ENCODE data around the gene HSPD1. TPM values are rescaled to one million over a fixed set of nuclear protein-coding genes. Genes with fewer than 3 reads are reported as not detected.

HSPD1 gene
- polyA plus RNA-seq, 6 donors from 2014 or later = 58.5 to 93.4 (median 78.7) TPM

DNA sequence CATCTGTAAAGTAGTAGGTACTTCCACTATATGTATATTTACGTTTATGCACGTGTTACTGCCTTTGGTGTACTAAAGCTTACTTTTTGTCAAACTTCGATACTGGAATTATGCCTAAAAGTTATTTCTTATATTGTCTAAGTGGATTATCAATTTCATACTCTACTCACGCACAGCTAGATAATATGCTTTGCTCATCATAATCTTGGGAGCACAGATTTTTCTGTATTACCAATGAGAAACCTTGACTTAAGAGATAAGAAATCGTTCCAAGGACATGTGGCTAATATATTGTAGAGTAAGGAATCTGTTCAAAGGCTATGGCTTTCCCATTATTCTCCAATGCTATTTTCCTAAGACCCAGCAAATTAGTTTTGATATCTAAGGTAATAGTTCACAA, 7.0 kb upstream of the HSPD1 start:
- Mint-ChIP-seq H3K4me3 (no peak overlapping the region), H3K27me3 (no peaks in the 10 kb centered on the region), H3K9me3 (no peaks in the 10 kb centered on the region), H3K4me1 (peaks cover 8 to 13% (median 10%) of the 10 kb centered on the region in 3 donors), H3K27ac (no peak overlapping the region), H3K36me3 (peaks cover 0 to 3% of the 10 kb centered on the region in 2 donors)
- ATAC-seq (ENCODE audit: low read depth in 2 of 2) = no peak
- DNase-seq = no peak

- DNase-seq = no peak
- Mint-ChIP-seq H3K36me3 (peaks cover 0 to 3% of the 10 kb centered on the region in 2 donors), H3K27ac (peak overlapping the region in 2 of 6 donors; percentile 59 to 71), H3K27me3 (no peaks in the 10 kb centered on the region), H3K9me3 (no peaks in the 10 kb centered on the region), H3K4me1 (peaks cover 13 to 23% (median 22%) of the 10 kb centered on the region in 3 donors), H3K4me3 (peak overlapping the region in 1 of 8 donors; percentile 38)
- ATAC-seq (ENCODE audit: low read depth in 2 of 2) = no peak
Measured at GRCh38 chr2:197504512-197504911, 4.9 kb upstream of the HSPD1 start.

DNA sequence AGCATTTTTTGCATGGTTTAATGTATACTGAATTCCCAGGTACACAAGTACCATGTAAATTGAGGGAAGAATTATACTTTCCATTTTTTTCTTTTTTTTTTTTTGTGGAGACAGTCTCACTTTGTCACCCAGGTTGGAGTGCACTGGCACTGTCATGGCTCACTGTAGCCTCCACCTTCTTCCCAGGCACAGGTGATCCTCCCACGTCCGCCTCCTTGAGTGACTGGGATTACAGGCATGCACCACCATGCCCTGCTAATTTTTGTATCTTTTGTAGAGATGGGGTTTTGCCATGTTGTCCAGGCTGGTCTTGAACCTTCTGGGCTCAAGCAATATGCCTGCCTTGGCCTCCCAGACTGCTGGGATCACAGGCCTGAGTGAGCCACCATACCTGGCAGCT, 4.4 kb upstream of the HSPD1 start:
- H3K4me3 Mint-ChIP-seq = peak overlapping the region in 1 of 8 donors; percentile 38
- H3K27ac Mint-ChIP-seq = peak overlapping the region in 3 of 6 donors; percentile 56 to 71 (median 60)
- H3K4me1 Mint-ChIP-seq = peaks cover 13 to 24% (median 23%) of the 10 kb centered on the region in 3 donors
- H3K36me3 Mint-ChIP-seq = peaks cover 0 to 3% of the 10 kb centered on the region in 2 donors
- ATAC-seq (ENCODE audit: low read depth in 2 of 2) (no peak), DNase-seq (no peak)
- no peaks in the 10 kb centered on the region for H3K9me3 Mint-ChIP-seq
- no peaks in the 10 kb centered on the region for H3K27me3 Mint-ChIP-seq

DNA sequence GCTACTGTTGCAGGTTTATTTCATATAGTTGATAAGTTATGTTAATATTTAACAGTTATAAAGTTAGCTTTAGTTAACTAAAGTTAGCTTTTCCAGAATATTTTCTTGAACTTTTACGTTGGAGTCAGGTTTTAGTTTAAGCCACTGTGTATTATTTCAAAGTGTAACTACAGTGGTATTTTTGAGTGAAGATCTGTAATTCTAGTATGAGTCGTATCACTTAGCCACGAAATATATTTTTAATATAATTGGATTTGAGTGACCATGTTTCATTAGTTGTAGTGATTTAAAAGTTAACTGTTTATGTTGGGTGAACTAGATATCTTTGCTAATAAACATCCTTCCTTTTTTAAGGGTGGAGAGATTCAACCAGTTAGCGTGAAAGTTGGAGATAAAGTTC, 3.0 kb upstream of the HSPD1 start:
- Mint-ChIP-seq H3K9me3 (no peaks in the 10 kb centered on the region), H3K4me3 (peak overlapping the region in 5 of 8 donors; percentile 12 to 94 (median 42)), H3K4me1 (peaks cover 14 to 36% (median 35%) of the 10 kb centered on the region in 3 donors), H3K27me3 (no peaks in the 10 kb centered on the region), H3K36me3 (peaks cover 0 to 3% of the 10 kb centered on the region in 2 donors), H3K27ac (peak overlapping the region in 3 of 6 donors; percentile 37 to 93 (median 79))
- no peak for ATAC-seq (ENCODE audit: low read depth in 2 of 2)
- no peak for DNase-seq

- H3K4me3 Mint-ChIP-seq = peak overlapping the region in 7 of 8 donors; percentile 23 to 95 (median 63)
- no peak for DNase-seq
- peaks cover 0 to 3% of the 10 kb centered on the region in 2 donors for H3K36me3 Mint-ChIP-seq
- H3K9me3 Mint-ChIP-seq = no peaks in the 10 kb centered on the region
- H3K27me3 Mint-ChIP-seq = no peaks in the 10 kb centered on the region
- H3K27ac Mint-ChIP-seq = peak overlapping the region in 5 of 6 donors; percentile 61 to 97 (median 79)
- peaks cover 16 to 41% (median 39%) of the 10 kb centered on the region in 3 donors for H3K4me1 Mint-ChIP-seq
- ATAC-seq (ENCODE audit: low read depth in 2 of 2) = no peak
Measured at GRCh38 chr2:197502201-197502600, 2.6 kb upstream of the HSPD1 start.

DNA sequence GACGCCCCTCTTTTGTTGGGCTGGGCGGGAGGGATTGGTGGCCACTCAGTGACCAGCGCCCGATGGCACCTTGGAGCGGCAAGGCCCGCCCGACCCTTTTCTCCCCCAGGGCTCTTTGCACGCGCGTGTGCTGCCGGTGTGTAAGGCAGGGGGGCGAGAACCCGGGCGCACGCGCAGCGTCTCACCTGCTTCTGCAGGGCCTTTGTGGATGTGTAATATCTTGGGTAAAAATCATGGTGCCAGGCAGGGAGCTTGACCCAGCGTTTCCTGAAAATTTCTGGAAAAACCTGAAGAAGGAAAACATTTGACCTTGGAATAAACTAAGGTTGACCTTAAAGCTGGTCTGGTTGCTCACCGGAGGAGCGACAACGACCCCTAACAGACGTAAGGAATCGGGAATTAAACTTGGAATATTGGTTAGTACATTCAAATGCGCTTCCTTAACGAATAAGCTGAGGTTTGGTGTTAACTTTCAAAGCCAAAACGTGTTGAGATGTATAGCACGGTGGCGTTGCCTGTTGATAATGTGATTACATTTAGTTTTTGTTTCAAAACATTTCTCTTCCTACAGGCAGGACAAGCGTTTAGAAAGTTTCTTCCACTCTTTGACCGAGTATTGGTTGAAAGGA, 977 bp upstream of the HSPD1 start:
- H3K36me3 Mint-ChIP-seq = peaks cover 0 to 8% of the 10 kb centered on the region in 2 donors
- H3K4me3 Mint-ChIP-seq = peak overlapping the region; percentile 88 to 98 (median 94)
- DNase-seq (no peak), ATAC-seq (ENCODE audit: low read depth in 2 of 2) (peak; percentile 11 to 18)
- H3K27ac Mint-ChIP-seq = peak overlapping the region; percentile 93 to 98 (median 96)
- H3K4me1 Mint-ChIP-seq = peaks cover 19 to 51% (median 44%) of the 10 kb centered on the region in 3 donors
- H3K9me3 Mint-ChIP-seq = no peaks in the 10 kb centered on the region
- H3K27me3 Mint-ChIP-seq = no peaks in the 10 kb centered on the region

- H3K36me3 Mint-ChIP-seq = peaks cover 0 to 8% of the 10 kb centered on the region in 2 donors
- ATAC-seq (ENCODE audit: low read depth in 2 of 2) (peak in 1 of 2 donors; percentile 3), DNase-seq (peak; percentile 38)
- no peaks in the 10 kb centered on the region for H3K9me3 Mint-ChIP-seq
- peak overlapping the region; percentile 88 to 98 (median 94) for H3K4me3 Mint-ChIP-seq
- H3K27ac Mint-ChIP-seq = peak overlapping the region; percentile 93 to 98 (median 96)
- H3K4me1 Mint-ChIP-seq = peaks cover 19 to 51% (median 41%) of the 10 kb centered on the region in 3 donors
- no peaks in the 10 kb centered on the region for H3K27me3 Mint-ChIP-seq
Measured at GRCh38 chr2:197498937-197499593, 575 bp downstream of the HSPD1 start.

DNA sequence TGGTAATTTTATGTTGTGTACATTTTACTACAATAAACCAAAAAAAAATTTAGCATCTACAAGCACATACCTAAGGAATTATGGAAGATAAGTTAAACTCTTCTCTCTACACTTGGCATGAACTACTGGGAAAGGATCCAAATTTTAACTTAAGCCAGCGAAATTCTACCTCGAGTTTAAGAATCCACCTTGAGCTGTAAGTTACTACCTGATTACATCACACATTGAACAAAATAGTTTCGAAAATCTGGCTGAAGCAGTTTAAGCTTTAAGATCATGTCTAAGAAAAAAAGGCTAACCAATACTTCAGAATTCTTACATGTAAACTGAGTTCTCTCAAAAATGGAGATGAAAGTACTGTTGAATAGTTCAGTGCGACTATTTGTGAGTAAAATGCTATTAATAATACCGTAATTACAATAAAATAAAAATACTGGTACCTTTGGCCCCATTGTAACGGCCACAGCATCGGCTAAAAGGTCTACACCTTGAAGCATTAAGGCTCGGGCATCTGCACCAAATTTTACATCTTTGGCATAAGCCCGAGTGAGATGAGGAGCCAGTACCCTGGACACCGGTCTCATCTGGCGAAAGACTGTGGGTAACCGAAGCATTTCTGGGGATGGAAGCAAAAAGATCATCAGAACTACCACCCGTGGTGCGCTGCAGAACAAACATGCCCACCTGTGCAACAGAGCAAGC, 1.3 kb downstream of the HSPD1 start:
- DNase-seq (no peak), ATAC-seq (ENCODE audit: low read depth in 2 of 2) (no peak)
- Mint-ChIP-seq H3K9me3 (no peaks in the 10 kb centered on the region), H3K4me3 (peak overlapping the region; percentile 88 to 98 (median 94)), H3K4me1 (peaks cover 19 to 51% (median 39%) of the 10 kb centered on the region in 3 donors), H3K36me3 (peaks cover 0 to 8% of the 10 kb centered on the region in 2 donors), H3K27me3 (no peaks in the 10 kb centered on the region), H3K27ac (peak overlapping the region; percentile 93 to 98 (median 96))

DNA sequence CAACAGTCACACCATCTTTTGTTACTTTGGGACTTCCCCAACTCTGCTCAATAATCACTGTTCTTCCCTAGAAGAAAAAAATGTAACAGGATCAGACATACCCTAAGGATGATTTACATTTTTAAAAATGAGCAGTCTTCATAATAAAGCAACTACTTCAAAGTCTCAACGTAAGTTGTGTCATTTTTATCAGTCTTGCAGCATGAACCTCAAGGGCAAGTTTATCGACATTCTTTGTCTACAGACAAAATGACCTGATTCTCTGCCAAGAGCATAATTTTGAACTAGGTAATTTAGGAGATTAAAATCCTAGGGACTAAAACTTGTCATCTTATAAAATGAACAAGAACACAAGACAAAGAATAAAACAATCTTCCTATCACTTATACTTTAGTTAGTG, 2.3 kb downstream of the HSPD1 start:
- Mint-ChIP-seq H3K9me3 (no peaks in the 10 kb centered on the region), H3K27ac (peak overlapping the region in 2 of 6 donors; percentile 24 to 74), H3K27me3 (no peaks in the 10 kb centered on the region), H3K4me3 (peak overlapping the region in 3 of 8 donors; percentile 6 to 98 (median 94)), H3K4me1 (peaks cover 17 to 48% (median 37%) of the 10 kb centered on the region in 3 donors), H3K36me3 (peaks cover 0 to 11% of the 10 kb centered on the region in 2 donors)
- ATAC-seq (ENCODE audit: low read depth in 2 of 2) (no peak), DNase-seq (no peak)

- Mint-ChIP-seq H3K36me3 (peaks cover 0 to 9% of the 10 kb centered on the region in 2 donors), H3K4me1 (peaks cover 14 to 42% (median 33%) of the 10 kb centered on the region in 3 donors), H3K27me3 (no peaks in the 10 kb centered on the region), H3K27ac (no peak overlapping the region), H3K9me3 (no peaks in the 10 kb centered on the region), H3K4me3 (peak overlapping the region in 2 of 8 donors; percentile 44 to 94)
- no peak for ATAC-seq (ENCODE audit: low read depth in 2 of 2)
- no peak for DNase-seq
Measured at GRCh38 chr2:197496695-197497094, 2.9 kb downstream of the HSPD1 start.

DNA sequence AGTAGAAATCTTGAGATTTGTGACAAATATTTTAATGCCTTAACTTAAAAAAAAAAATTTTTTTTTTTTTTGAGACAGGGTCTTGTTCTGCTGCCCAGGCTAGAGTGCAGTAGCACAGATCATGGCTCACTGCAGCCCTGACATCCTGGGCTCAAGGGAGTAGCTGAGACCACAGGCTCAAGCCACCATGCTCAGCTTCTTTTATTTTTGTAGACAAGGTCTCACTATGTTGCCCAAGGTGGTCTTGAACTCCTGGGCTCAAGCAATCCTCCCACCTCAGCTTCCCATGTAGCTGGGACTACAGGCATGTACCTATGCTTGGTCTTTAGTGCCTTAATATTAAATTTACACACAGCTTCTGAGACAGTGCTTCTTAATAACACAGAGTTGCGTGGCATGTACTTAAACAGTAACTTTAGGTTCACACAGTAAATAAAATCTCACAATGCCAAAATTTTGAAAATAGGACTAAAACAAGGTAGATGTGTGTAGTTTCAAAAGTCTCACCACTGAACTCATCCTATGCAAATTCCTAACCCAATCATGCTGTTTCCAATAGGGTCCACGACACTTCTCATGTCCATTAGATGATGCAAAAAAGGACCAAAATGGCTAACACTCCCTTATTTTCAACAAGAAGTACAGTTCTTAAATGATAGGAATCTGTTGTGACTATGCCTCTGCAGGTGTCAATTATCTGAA, 4.1 kb downstream of the HSPD1 start:
- H3K4me1 Mint-ChIP-seq = peaks cover 9 to 30% (median 24%) of the 10 kb centered on the region in 3 donors
- ATAC-seq (ENCODE audit: low read depth in 2 of 2) (no peak), DNase-seq (no peak)
- H3K4me3 Mint-ChIP-seq = peak overlapping the region in 1 of 8 donors; percentile 94
- peak overlapping the region in 1 of 6 donors; percentile 54 for H3K27ac Mint-ChIP-seq
- H3K27me3 Mint-ChIP-seq = no peaks in the 10 kb centered on the region
- no peaks in the 10 kb centered on the region for H3K9me3 Mint-ChIP-seq
- peaks cover 0 to 9% of the 10 kb centered on the region in 2 donors for H3K36me3 Mint-ChIP-seq

GRCh38 chr2:197487385-197487784, 12.3 kb downstream of the HSPD1 start:
- peak overlapping the region in 1 of 6 donors; percentile 11 for H3K27ac Mint-ChIP-seq
- ATAC-seq (ENCODE audit: low read depth in 2 of 2) (no peak), DNase-seq (no peak)
- no peaks in the 10 kb centered on the region for H3K27me3 Mint-ChIP-seq
- H3K4me1 Mint-ChIP-seq = no peaks in the 10 kb centered on the region
- H3K36me3 Mint-ChIP-seq = peaks cover 10 to 11% of the 10 kb centered on the region in 2 donors
- no peak overlapping the region for H3K4me3 Mint-ChIP-seq
- peaks cover 0 to 10% (median 5%) of the 10 kb centered on the region in 7 donors for H3K9me3 Mint-ChIP-seq

DNA sequence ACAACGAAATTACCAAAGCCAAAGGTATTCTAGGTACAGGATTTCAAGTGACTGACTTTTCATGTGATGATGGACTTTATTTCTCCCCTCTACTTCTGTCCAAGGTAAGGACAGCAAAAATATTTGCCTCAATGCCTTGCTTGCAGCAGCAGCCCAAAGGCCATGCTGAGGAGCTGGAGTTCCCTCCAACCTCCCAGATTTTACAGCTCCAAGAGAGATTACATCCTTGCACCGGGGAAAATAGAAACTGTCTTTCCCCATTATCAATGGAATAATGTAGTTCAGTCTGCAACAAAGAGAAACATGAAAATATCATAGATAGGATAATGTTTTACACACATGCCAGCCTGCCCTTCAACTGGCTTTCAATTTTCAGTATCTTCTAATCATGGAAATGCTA, 13.5 kb downstream of the HSPD1 start:
- no peak overlapping the region for H3K27ac Mint-ChIP-seq
- peaks cover 0 to 12% (median 5%) of the 10 kb centered on the region in 7 donors for H3K9me3 Mint-ChIP-seq
- H3K4me1 Mint-ChIP-seq = no peaks in the 10 kb centered on the region

More for the DNA sequence above, 13.5 kb downstream of the HSPD1 start:
- Mint-ChIP-seq H3K27me3 (no peaks in the 10 kb centered on the region), H3K4me3 (no peak overlapping the region), H3K36me3 (peaks cover 10 to 11% of the 10 kb centered on the region in 2 donors)
- ATAC-seq (ENCODE audit: low read depth in 2 of 2) (no peak), DNase-seq (no peak)

Measured in naive B cell (primary cell).